ENCODE measurements around the gene ZBTB46. TPM values are rescaled to one million over a fixed set of nuclear protein-coding genes. Genes with fewer than 3 reads are reported as not detected.

ZBTB46 gene
- total RNA-seq, 1 experiment from 2014 or later: 27.1 TPM

- peak; percentile 21 for DNase-seq
- no peak overlapping the region for H3K4me3 Mint-ChIP-seq
- H2AFZ ChIP-seq (ENCODE audit: low read length): no peak overlapping the region
- H4K91ac ChIP-seq (ENCODE audit: insufficient read length, low read depth, low read length): no peak overlapping the region
- no peaks in the 10 kb centered on the region; a peak in 1 of 7 replicates for H3K36me3 Mint-ChIP-seq (ENCODE audit: insufficient read depth in 1 of 3, low read depth in 3 of 3)
- peaks cover 8% of the 10 kb centered on the region for H3K23me2 ChIP-seq (ENCODE audit: insufficient read length, low read depth, low read length, poor library complexity, severe bottlenecking)
- H3K18ac ChIP-seq (ENCODE audit: insufficient read length, low read depth, low read length): no peak overlapping the region
- H2BK12ac ChIP-seq (ENCODE audit: insufficient read length, low read depth, low read length): no peak overlapping the region
- H2AK5ac ChIP-seq (ENCODE audit: insufficient read length, low read length): no peak overlapping the region
- no peak overlapping the region for H2BK5ac ChIP-seq (ENCODE audit: insufficient read length, low read length)
- no peak overlapping the region for H2BK20ac ChIP-seq (ENCODE audit: low read depth, low read length, poor library complexity, severe bottlenecking)
- no peak for TF ChIP-seq CTCF (conservative IDR thresholded peaks at IDR 0.05)
- peaks cover 28 to 35% of the 10 kb centered on the region in 2 experiments for H3K4me1 Mint-ChIP-seq
- H3K27me3 ChIP-seq (ENCODE audit: insufficient read depth, low read length): peaks cover 4% of the 10 kb centered on the region; the same call in 1 of the 2 replicates
- no peak overlapping the region for H3K9ac ChIP-seq (ENCODE audit: extremely low read depth, insufficient read length, low read length)
- no peak overlapping the region for H3K27ac Mint-ChIP-seq
- H3K4me2 ChIP-seq (ENCODE audit: insufficient read depth, insufficient read length, low read length): peak overlapping the region; percentile 9
- no peak overlapping the region for H3K27ac ChIP-seq (ENCODE audit: insufficient read length, low read depth, low read length)
- no peak overlapping the region for H4K5ac ChIP-seq (ENCODE audit: insufficient read length, low read depth, low read length)
- H3K56ac ChIP-seq (ENCODE audit: insufficient read length, low read depth, low read length): no peak overlapping the region
- H3K4ac ChIP-seq (ENCODE audit: low read depth, low read length): no peak overlapping the region
- no peaks in the 10 kb centered on the region; a peak in 2 of 5 replicates for H3K9me3 Mint-ChIP-seq
- no peak overlapping the region for H4K8ac ChIP-seq (replicated peaks; ENCODE audit: insufficient read length, low read depth, low read length)
- no peak overlapping the region for H2BK15ac ChIP-seq (ENCODE audit: low read depth, low read length)
- H3K79me2 ChIP-seq (ENCODE audit: insufficient read depth, low read length): peaks cover 9% of the 10 kb centered on the region; the same call in 1 of the 2 replicates
- no peaks in the 10 kb centered on the region for H4K20me1 ChIP-seq (ENCODE audit: control insufficient read depth, insufficient read depth, insufficient read length)
- H3K23ac ChIP-seq (ENCODE audit: insufficient read length, low read depth, low read length): no peak overlapping the region
- no CpG with 5 or more reads among the region's 55 CpGs for WGBS (ENCODE audit: extremely low coverage, insufficient read length, low lambda C conversion rate)
- peaks cover 38% of the 10 kb centered on the region for H3K27me3 Mint-ChIP-seq (ENCODE audit: low read depth)
- H3T11ph ChIP-seq (ENCODE audit: low read length): no peak overlapping the region
- peaks cover 4% of the 10 kb centered on the region for H3K79me1 ChIP-seq (ENCODE audit: insufficient read depth, low read depth, low read length, poor library complexity, severe bottlenecking)
- no peak overlapping the region for H2BK120ac ChIP-seq (ENCODE audit: low read depth, low read length, poor library complexity, severe bottlenecking)
- H3K9me3 ChIP-seq (ENCODE audit: control insufficient read depth, low read depth, low read length): no peaks in the 10 kb centered on the region
- H3K4me1 ChIP-seq (ENCODE audit: insufficient read depth, low read length): peaks cover 4% of the 10 kb centered on the region; the same call in 1 of the 2 replicates
- H3K14ac ChIP-seq (ENCODE audit: insufficient read depth, low read length): no peak overlapping the region
Measured at GRCh38 chr20:63831646-63831992, 555 bp upstream of the ZBTB46 start.
